Keratinocyte (primary cell): ENCODE results near the gene DSCAM. TPM values are rescaled to one million over a fixed set of nuclear protein-coding genes. Genes with fewer than 3 reads are reported as not detected.

Experiments used
- DNase-seq: peaks from one replicate; pipeline ENCODE4 v3.0.0-alpha.2; 2011; ENCODE audit warnings: low read depth, missing footprints, low spot score
- FAIRE-seq: peaks from 2 replicates; lab custom pipeline; 2011; peaks lifted over from hg19 to GRCh38; lab: Jason Lieb, UNC
- H2AFZ ChIP-seq: 2 replicates; pipeline ENCODE4 v1.6.0; 2012; ENCODE audit warnings: low read length, control low read depth, inconsistent platforms; ENCODE audit not compliant: control insufficient read depth
- H3K27ac ChIP-seq: 2 replicates; pipeline ENCODE4 v1.5.1; 2011; ENCODE audit warnings: low read length; ENCODE audit not compliant: control insufficient read depth, insufficient read depth
- H3K27me3 ChIP-seq: 3 replicates; pipeline ENCODE4 v1.6.0; 2011; ENCODE audit warnings: low read length; ENCODE audit not compliant: control insufficient read depth, insufficient read depth; ENCODE audit errors: extremely low read depth
- H3K36me3 ChIP-seq, 2 experiments: 2 replicates in 1 of 2; 3 replicates in 1 of 2; pipeline ENCODE4 v1.5.1; 2011; ENCODE audit warnings: low read length in 2 of 2, mild to moderate bottlenecking in 1 of 2; ENCODE audit not compliant: control insufficient read depth in 2 of 2, insufficient read depth in 2 of 2; ENCODE audit errors: extremely low read depth in 1 of 2
- H3K4me1 ChIP-seq: 3 replicates; pipeline ENCODE4 v1.5.1; 2011; ENCODE audit warnings: low read length; ENCODE audit not compliant: control insufficient read depth, insufficient read depth; ENCODE audit errors: extremely low read depth
- H3K4me2 ChIP-seq: 3 replicates; pipeline ENCODE4 v1.6.0; 2011; ENCODE audit warnings: low read depth, low read length; ENCODE audit not compliant: control insufficient read depth, insufficient read depth; ENCODE audit errors: extremely low read depth
- H3K4me3 ChIP-seq, 3 experiments: fragments of 200-600 bp in 1 of 3; sonication (generic) in 1 of 3; 2 replicates in 2 of 3; 3 replicates in 1 of 3; pipeline ENCODE4 v1.5.1; 2011 to 2016; ENCODE audit warnings: low read length in 3 of 3, mild to moderate bottlenecking in 3 of 3, control low read depth in 2 of 3, inconsistent platforms in 1 of 3, low read depth in 1 of 3, mixed read lengths in 1 of 3, mixed run types in 1 of 3, moderate library complexity in 1 of 3; ENCODE audit not compliant: control insufficient read depth in 2 of 3, insufficient read depth in 2 of 3; ENCODE audit errors: extremely low read depth in 1 of 3
- H3K79me2 ChIP-seq: 2 replicates; pipeline ENCODE4 v1.6.0; 2012; ENCODE audit warnings: low read length; ENCODE audit not compliant: control insufficient read depth, insufficient read depth
- H3K9ac ChIP-seq: 3 replicates; pipeline ENCODE4 v1.6.0; 2011; ENCODE audit warnings: low read length; ENCODE audit not compliant: control insufficient read depth, insufficient read depth; ENCODE audit errors: extremely low read depth
- H3K9me1 ChIP-seq: 3 replicates; pipeline ENCODE4 v1.6.0; 2011; ENCODE audit warnings: low read length; ENCODE audit not compliant: control insufficient read depth, insufficient read depth; ENCODE audit errors: extremely low read depth
- H3K9me3 ChIP-seq: 2 replicates; pipeline ENCODE4 v1.5.1; 2012; ENCODE audit warnings: low read depth, low read length; ENCODE audit not compliant: control insufficient read depth
- H4K20me1 ChIP-seq: 3 replicates; pipeline ENCODE4 v1.6.0; 2011; ENCODE audit warnings: low read length; ENCODE audit not compliant: control insufficient read depth, insufficient read depth; ENCODE audit errors: extremely low read depth
- EZH2 ChIP-seq: IDR thresholded peaks from one replicate; pipeline ENCODE4 v1.6.1; 2012; ENCODE audit warnings: inconsistent platforms, mild to moderate bottlenecking, low read length, moderate library complexity
- dilution Hi-C: fragments of 300-500 bp; cut with MboI; formaldehyde crosslinking; loops from one replicate; pipeline ENCODE4 v1.7.0; 2020; ENCODE audit warnings: low sequenced_read_pairs; ENCODE audit not compliant: extremely low pct_ligation_motif_present
- polyA plus RNA-seq, 5 experiments: library from polyadenylated mRNA; depleted of rRNA in 3 of 5; stranded (reverse) in 3 of 5; stranded (forward) in 1 of 5; unstranded in 1 of 5; fragments of >200 nt; gene quantifications; 1 replicate in 1 of 5; 2 replicates in 3 of 5; 3 replicates in 1 of 5; pipeline versions ENCODE4 v1.2.1 to v1.2.3, GENCODE V29; 2011 to 2012; ENCODE audit warnings: missing spikeins in 2 of 5, low read depth in 1 of 5, low replicate concordance in 1 of 5
- TF ChIP-seq, protein P1 (sequence below), 3 experiments: IDR thresholded peaks in 1 of 3; conservative IDR thresholded peaks in 1 of 3; optimal IDR thresholded peaks in 1 of 3; 2 replicates in 2 of 3; 3 replicates in 1 of 3; pipeline versions ENCODE3 to v1.5.1; 2011; ENCODE audit warnings: low read length in 3 of 3, mild to moderate bottlenecking in 3 of 3, moderate library complexity in 2 of 3, control low read depth in 1 of 3, inconsistent platforms in 1 of 3; ENCODE audit not compliant: insufficient read depth in 2 of 3; ENCODE audit errors: extremely low read depth in 1 of 3

The DSCAM gene
- polyA plus RNA-seq, 1 donor (not counting 4 experiments of a cell fraction or from before 2014, with no cell fraction given) = 2.1 TPM

DNA sequence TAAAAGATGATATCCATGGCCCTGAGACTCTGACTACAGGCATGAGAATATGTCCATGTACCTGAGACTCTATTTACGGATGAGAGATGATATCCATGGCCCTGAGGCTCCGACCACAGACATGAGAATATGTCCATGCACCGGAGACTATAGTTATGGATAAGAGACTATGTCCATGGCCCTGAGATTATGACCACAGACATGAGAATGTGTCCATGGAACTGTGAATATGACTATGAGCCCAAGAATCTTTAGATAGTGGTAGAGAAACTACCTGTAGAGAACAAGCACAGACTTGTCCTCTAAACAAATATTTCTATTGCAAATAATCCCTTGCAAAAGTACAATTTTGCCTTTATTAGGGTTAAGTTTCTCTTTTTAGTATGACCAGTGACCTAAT lies 716.5 kb downstream of the DSCAM start:
- Histone ChIP-seq H3K27me3 (no peaks in the 10 kb centered on the region), H3K4me2 (no peak overlapping the region), H3K4me1 (no peaks in the 10 kb centered on the region), H3K79me2 (no peaks in the 10 kb centered on the region), H3K9ac (no peak overlapping the region), H3K4me3 (no peak overlapping the region), H4K20me1 (no peaks in the 10 kb centered on the region), H2AFZ (no peak overlapping the region), H3K36me3 (no peaks in the 10 kb centered on the region), H3K27ac (no peak overlapping the region), H3K9me3 (no peaks in the 10 kb centered on the region), H3K9me1 (no peaks in the 10 kb centered on the region)
- dilution Hi-C loops = no loop called here
- TF ChIP-seq, protein P1, sequence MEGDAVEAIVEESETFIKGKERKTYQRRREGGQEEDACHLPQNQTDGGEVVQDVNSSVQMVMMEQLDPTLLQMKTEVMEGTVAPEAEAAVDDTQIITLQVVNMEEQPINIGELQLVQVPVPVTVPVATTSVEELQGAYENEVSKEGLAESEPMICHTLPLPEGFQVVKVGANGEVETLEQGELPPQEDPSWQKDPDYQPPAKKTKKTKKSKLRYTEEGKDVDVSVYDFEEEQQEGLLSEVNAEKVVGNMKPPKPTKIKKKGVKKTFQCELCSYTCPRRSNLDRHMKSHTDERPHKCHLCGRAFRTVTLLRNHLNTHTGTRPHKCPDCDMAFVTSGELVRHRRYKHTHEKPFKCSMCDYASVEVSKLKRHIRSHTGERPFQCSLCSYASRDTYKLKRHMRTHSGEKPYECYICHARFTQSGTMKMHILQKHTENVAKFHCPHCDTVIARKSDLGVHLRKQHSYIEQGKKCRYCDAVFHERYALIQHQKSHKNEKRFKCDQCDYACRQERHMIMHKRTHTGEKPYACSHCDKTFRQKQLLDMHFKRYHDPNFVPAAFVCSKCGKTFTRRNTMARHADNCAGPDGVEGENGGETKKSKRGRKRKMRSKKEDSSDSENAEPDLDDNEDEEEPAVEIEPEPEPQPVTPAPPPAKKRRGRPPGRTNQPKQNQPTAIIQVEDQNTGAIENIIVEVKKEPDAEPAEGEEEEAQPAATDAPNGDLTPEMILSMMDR (optimal IDR thresholded peaks at IDR 0.05 in 1 of 3, IDR thresholded peaks at IDR 0.05 in 1 of 3, conservative IDR thresholded peaks at IDR 0.05 in 1 of 3; ENCODE audit: extremely low read depth in 1 of 3, insufficient read depth in 2 of 3, low read length in 3 of 3) = no peak
- no peak for TF ChIP-seq EZH2
- peak; percentile 28 for DNase-seq
- no peak for FAIRE-seq

DNA sequence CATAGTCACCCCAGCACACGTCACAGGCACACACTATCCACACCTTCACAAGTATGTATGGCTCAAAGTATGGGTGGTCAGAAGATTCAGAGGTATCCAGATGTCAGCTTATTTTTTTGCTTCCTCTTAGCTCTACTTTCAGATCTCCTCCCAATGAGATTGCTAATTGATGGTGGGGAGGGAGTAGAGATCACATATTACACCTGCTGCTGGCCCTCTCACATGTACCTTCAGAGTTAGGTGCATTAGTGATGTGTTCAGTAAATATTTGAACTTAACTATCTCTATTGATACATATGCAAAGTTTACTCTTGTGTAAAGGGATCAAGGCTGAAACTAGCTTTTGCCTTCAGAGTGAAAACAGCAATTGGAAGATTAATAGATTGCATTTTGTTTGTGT lies 717.1 kb downstream of the DSCAM start:
- no peak overlapping the region for H3K27ac ChIP-seq
- H3K9me1 ChIP-seq = no peaks in the 10 kb centered on the region
- no peak overlapping the region for H3K4me3 ChIP-seq
- no peaks in the 10 kb centered on the region for H3K9me3 ChIP-seq
- H3K4me1 ChIP-seq = no peaks in the 10 kb centered on the region
- H3K79me2 ChIP-seq = no peaks in the 10 kb centered on the region
- FAIRE-seq (no peak), DNase-seq (no peak)
- no peaks in the 10 kb centered on the region for H3K27me3 ChIP-seq
- H4K20me1 ChIP-seq = no peaks in the 10 kb centered on the region
- TF ChIP-seq, protein P1 (optimal IDR thresholded peaks at IDR 0.05 in 1 of 3, IDR thresholded peaks at IDR 0.05 in 1 of 3, conservative IDR thresholded peaks at IDR 0.05 in 1 of 3; ENCODE audit: extremely low read depth in 1 of 3, insufficient read depth in 2 of 3, low read length in 3 of 3) = no peak
- no peak for TF ChIP-seq EZH2
- H3K4me2 ChIP-seq = no peak overlapping the region
- no peaks in the 10 kb centered on the region for H3K36me3 ChIP-seq
- no peak overlapping the region for H2AFZ ChIP-seq
- dilution Hi-C loops = no loop called here
- H3K9ac ChIP-seq = no peak overlapping the region
